ENCODE data around the gene IER5L.

IER5L gene

GRCh38 chr9:129128689-129129088 lies 49.4 kb downstream of the IER5L start:
- in situ Hi-C loops (cut with HindIII; ENCODE audit: low sequenced_read_pairs) = no loop called here
- H3K4me3 ChIP-seq (ENCODE audit: low read depth, low read length) = no peak overlapping the region
- no peak for TF ChIP-seq CTCF (IDR thresholded peaks at IDR 0.05; ENCODE audit: low read depth, low read length)
- no peak for DNase-seq (ENCODE audit: low read depth, low spot score)

DNA sequence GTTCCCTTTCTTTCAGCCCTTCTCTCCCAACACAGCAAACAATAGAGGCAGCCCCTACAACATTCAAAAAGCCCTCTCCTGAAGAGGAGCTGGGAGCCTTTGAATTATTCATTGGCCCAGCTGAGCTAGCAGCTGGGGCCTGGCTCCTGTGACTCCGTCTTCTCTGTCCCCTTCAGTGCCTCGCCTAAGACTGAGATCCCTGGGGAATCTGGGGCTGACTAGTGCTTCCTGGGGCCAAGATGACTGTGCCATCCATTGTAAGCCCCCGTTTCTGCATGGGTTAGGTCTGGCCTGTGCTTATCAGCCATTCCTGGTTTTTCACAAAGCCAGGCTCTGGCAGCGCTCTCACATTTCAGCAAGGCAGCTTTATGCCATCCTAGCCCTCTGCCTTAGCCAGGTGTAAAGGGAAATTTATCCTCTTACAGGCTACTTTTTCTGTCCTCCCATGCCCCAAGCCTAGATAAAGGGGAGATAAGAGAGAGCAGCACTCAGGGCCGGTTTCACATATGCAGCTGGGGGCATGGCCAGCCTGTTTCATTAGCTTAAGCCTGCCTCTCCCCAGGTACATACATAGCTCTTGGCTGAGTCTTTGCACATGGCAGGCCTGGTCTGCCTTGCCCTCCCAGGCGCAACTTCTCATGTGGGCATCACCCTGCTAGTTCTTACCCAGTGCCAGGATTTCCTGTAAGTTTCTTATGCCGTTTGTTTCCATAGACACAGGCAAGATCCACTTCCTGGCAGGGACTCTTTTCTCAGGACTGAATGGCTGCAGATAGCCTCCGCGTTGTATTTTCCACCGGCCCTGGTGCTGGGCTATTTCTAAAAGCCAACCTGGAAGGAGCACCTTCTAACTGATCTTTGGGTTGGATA lies 51.1 kb downstream of the IER5L start:
- in situ Hi-C loops (cut with HindIII; ENCODE audit: low sequenced_read_pairs) = no loop called here
- no peak for DNase-seq (ENCODE audit: low read depth, low spot score)
- TF ChIP-seq CTCF (IDR thresholded peaks at IDR 0.05; ENCODE audit: low read depth, low read length) = no peak

More for the DNA sequence above, 51.1 kb downstream of the IER5L start:
- H3K4me3 ChIP-seq (ENCODE audit: low read depth, low read length) = no peak overlapping the region

Data from astrocyte of the spinal cord (primary cell).